Small intestine (tissue), 7 donors: Measurements from ENCODE around the gene RHOV. TPM values are rescaled to one million over a fixed set of nuclear protein-coding genes. Genes with fewer than 3 reads are reported as not detected.

ENCODE experiments used
- DNase-seq, 2 donors: peaks; one replicate each; pipeline versions ENCODE4 v3.0.0 to v3.0.0-alpha.2; 2013
- FAIRE-seq: peaks from 2 replicates; lab custom pipeline; 2012; peaks lifted over from hg19 to GRCh38; lab: Jason Lieb, UNC
- H3K27ac ChIP-seq, 3 donors: one replicate each; pipeline ENCODE4 v1.5.1; 2013; ENCODE audit warnings: low read length in 2 of 3, mild to moderate bottlenecking in 2 of 3, control low read depth in 1 of 3, inconsistent platforms in 1 of 3, low read depth in 1 of 3, moderate library complexity in 1 of 3
- H3K27me3 ChIP-seq, 3 donors: one replicate each; pipeline ENCODE4 v1.6.1; 2013; ENCODE audit warnings: low read length in 3 of 3, inconsistent platforms in 1 of 3; ENCODE audit not compliant: control insufficient read depth in 3 of 3, insufficient read depth in 3 of 3
- H3K36me3 ChIP-seq, 3 donors: one replicate each; pipeline ENCODE4 v1.6.1; 2013; ENCODE audit warnings: low read length in 3 of 3, inconsistent platforms in 1 of 3, low read depth in 1 of 3, mild to moderate bottlenecking in 1 of 3, moderate library complexity in 1 of 3; ENCODE audit not compliant: control insufficient read depth in 3 of 3, insufficient read depth in 2 of 3
- H3K4me1 ChIP-seq, 3 donors: one replicate each; pipeline ENCODE4 v1.6.1; 2013; ENCODE audit warnings: low read length in 2 of 3, inconsistent platforms in 1 of 3, low read depth in 1 of 3, mild to moderate bottlenecking in 1 of 3, moderate library complexity in 1 of 3; ENCODE audit not compliant: control insufficient read depth in 3 of 3, insufficient read depth in 2 of 3
- H3K4me3 ChIP-seq, 3 donors: one replicate each; pipeline ENCODE4 v1.5.1; 2013; ENCODE audit warnings: low read length in 3 of 3, control low read depth in 1 of 3, inconsistent platforms in 1 of 3, low read depth in 1 of 3, mild to moderate bottlenecking in 1 of 3, moderate library complexity in 1 of 3
- H3K9me3 ChIP-seq, 2 donors: one replicate each; pipeline ENCODE4 v1.6.1; 2013; ENCODE audit warnings: low read depth in 1 of 2, low read length in 1 of 2; ENCODE audit not compliant: control insufficient read depth in 2 of 2, insufficient read depth in 1 of 2
- WGBS, 3 donors: extraction: QIAGEN DNeasy Blood & Tissue Kit; methylation state at CpG; one replicate each; pipeline ENCODE4 v1.1.7; 2013; 5-methylcytosine and 5-hydroxymethylcytosine counted together
- polyA plus RNA-seq, 4 donors: library from polyadenylated mRNA; stranded (reverse) in 3 of 4; unstranded in 1 of 4; fragments of 200-250 nt in 3 of 4; fragments of 120-200 nt in 1 of 4; gene quantifications; one replicate each; pipeline versions ENCODE4 v1.2.1 to v1.2.3, GENCODE V29; 2013
- donor health status: healthy with polysubstance abuse.
- donor health status: control.
- donor health status: control.
- donor health status: Bipolar disorder and iron deficiency.
- donor health status: healthy.

The RHOV gene
- polyA plus RNA-seq, 4 donors = 0.67 to 1.9 (median 1.6) TPM

DNA sequence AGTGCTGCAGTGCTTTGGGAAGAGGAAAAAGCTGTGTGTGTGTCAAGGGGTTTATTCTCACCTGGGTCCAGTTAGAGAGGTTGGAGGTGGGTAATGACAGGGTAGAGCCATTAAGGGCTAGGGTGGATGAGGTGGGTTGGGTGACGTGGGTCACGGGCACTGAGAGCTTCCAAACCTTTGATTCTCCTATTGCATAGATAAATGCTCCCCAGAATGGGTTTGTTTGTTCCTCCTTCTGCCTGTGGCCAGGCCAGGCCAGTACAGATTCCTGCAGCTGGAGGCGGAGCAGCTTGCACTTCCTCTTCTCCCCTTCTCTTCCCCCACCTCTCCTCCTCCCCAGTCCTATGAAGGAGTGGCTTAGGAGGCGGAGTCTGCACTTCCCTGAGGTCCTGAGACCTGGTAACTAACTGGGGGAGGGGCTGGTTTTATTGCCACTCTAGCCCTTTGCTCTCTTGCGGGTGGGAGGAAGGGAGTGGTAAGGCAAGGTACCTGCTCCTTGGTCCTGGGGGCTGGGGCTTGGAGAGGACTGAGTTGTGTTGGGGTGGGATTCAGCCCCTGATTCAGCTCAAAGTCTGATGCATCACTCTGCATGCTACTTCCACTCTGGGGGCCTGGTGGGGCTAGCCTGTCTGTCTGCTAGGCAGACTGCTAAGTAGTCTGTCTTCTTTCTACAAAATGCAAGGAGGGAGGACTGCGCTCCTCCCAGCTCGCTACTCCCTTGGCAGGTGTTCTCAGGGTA lies 26.6 kb downstream of the RHOV start:
- H3K9me3 ChIP-seq = no peaks in the 10 kb centered on the region
- H3K27ac ChIP-seq = peak overlapping the region; percentile 93 to 95 (median 94)
- peaks cover 0 to 57% (median 4%) of the 10 kb centered on the region in 3 donors for H3K36me3 ChIP-seq
- DNase-seq (peak; percentile 97 to 100), FAIRE-seq (no peak)
- H3K4me3 ChIP-seq = peak overlapping the region in 2 of 3 donors; percentile 75 to 87
- H3K27me3 ChIP-seq = no peaks in the 10 kb centered on the region
- 8 to 44% (median 37%) methylated on average over 7 of the region's 7 CpGs for WGBS, 3 donors
- H3K4me1 ChIP-seq = peaks cover 0 to 46% (median 6%) of the 10 kb centered on the region in 3 donors

DNA sequence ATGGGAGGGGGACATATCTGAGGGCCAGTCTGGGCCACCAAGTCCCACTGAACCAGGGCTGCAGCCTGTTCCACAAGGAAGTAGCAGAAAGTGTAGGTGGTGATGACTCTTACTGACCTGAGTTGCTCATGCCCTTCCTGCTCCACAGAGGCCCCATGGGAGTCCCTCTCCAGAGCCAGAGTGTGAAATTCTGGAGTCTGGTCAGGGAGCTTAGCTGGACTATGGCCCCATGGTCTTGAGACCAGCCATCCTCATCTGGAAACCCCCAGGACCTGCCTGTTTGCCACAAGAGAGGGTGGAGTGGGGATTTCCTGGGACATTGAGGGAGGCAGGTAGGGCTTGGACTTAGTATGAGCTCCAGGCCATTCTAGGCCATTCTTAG lies 27.2 kb downstream of the RHOV start:
- Histone ChIP-seq H3K4me3 (peak overlapping the region in 2 of 3 donors; percentile 75 to 87), H3K36me3 (peaks cover 0 to 52% (median 4%) of the 10 kb centered on the region in 3 donors), H3K27ac (peak overlapping the region; percentile 93 to 95 (median 94)), H3K4me1 (peaks cover 0 to 40% (median 2%) of the 10 kb centered on the region in 3 donors), H3K9me3 (no peaks in the 10 kb centered on the region), H3K27me3 (no peaks in the 10 kb centered on the region)
- DNase-seq (peak; percentile 62 to 64), FAIRE-seq (no peak)

DNA sequence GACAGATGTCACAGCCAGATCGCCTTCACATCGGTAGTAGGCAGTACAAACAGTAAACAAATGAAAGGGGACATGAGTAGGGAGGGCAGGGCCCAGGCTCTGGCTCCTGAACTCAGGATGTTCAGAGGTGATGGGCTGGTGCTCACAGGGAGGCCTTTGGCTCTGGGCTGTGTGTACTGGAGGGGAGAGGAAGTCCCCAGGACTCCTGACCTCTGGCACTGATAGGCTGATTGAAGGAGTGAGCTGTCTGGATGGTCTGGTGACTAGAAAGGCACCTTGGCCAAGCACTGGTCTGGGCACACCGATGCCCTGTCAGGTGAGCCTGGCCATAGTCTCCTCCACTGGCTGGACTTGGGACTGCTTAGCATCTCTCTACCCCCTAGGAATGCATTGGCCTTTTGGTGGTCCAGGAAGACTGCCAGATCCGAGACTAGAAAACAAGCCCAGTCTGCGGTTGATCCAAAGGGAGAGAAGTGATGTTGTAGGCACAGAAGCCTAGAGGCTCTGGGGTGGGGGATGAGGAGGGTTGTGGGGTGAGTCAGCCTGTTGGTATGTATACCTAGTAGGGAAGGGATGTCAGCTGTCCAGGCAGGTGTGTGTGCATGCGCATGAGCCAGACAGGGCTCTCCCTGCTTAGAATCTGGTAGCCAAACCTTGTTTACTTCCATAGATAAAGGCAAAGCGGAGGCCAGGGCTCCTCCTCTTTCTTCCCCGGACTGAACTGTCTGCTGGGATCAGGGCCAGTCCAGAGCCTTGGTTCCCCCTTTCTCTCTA lies 28.3 kb downstream of the RHOV start:
- no peaks in the 10 kb centered on the region for H3K9me3 ChIP-seq
- peaks cover 0 to 41% (median 4%) of the 10 kb centered on the region in 3 donors for H3K36me3 ChIP-seq
- peak overlapping the region; percentile 94 to 98 (median 95) for H3K27ac ChIP-seq
- no peaks in the 10 kb centered on the region for H3K27me3 ChIP-seq
- peak overlapping the region in 2 of 3 donors; percentile 75 to 87 for H3K4me3 ChIP-seq
- no peak for FAIRE-seq
- peaks cover 0 to 32% (median 0%) of the 10 kb centered on the region in 3 donors for H3K4me1 ChIP-seq
- DNase-seq = peak; percentile 91 to 96
- WGBS, 3 donors = 18 to 68% (median 38%) methylated on average over 8 of the region's 8 CpGs

DNA sequence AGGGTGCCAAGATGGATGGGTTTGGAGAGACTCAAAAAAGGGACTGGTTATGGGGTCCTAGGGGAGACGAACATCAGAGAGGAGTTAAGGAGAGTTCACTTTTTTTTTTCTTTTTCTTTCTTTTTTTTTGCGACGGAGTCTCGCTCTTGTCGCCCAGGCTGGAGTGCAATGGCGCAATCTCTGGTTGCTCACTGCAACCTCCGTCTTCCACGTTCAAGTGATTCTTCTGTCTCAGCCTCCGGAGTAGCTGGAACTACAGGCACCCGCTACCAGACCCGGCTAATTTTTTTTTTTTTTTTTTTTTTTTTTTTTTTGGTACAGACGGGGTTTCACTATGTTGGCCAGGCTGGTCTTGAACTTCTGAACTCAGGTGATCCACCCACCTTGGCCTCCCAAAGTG lies 29.0 kb downstream of the RHOV start:
- H3K27me3 ChIP-seq = no peaks in the 10 kb centered on the region
- H3K4me1 ChIP-seq = peaks cover 0 to 27% (median 0%) of the 10 kb centered on the region in 3 donors
- peaks cover 0 to 36% (median 2%) of the 10 kb centered on the region in 3 donors for H3K36me3 ChIP-seq
- H3K27ac ChIP-seq = peak overlapping the region; percentile 94 to 98 (median 95)
- no peaks in the 10 kb centered on the region for H3K9me3 ChIP-seq
- H3K4me3 ChIP-seq = peak overlapping the region; percentile 64 to 87 (median 75)
- FAIRE-seq = no peak
- WGBS, 3 donors = 12 to 43% (median 25%) methylated on average over 11 to 12 of the region's 12 CpGs
- DNase-seq = no peak

DNA sequence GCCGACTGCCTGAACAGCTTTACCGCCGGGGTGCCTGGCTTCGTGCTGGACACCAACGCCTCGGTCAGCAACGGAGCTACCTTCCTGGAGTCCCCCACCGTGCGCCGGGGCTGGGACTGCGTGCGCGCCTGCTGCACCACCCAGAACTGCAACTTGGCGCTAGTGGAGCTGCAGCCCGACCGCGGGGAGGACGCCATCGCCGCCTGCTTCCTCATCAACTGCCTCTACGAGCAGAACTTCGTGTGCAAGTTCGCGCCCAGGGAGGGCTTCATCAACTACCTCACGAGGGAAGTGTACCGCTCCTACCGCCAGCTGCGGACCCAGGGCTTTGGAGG lies 29.4 kb downstream of the RHOV start:
- no peak for FAIRE-seq
- DNase-seq = peak in 1 of 2 donors; percentile 31
- peak overlapping the region; percentile 94 to 98 (median 95) for H3K27ac ChIP-seq
- 0 to 2% (median 2%) methylated on average over 28 of the region's 28 CpGs for WGBS, 3 donors
- no peaks in the 10 kb centered on the region for H3K9me3 ChIP-seq
- H3K27me3 ChIP-seq = no peaks in the 10 kb centered on the region
- peak overlapping the region; percentile 64 to 87 (median 75) for H3K4me3 ChIP-seq
- H3K36me3 ChIP-seq = peaks cover 0 to 36% (median 3%) of the 10 kb centered on the region in 3 donors
- peaks cover 0 to 26% (median 0%) of the 10 kb centered on the region in 3 donors for H3K4me1 ChIP-seq

DNA sequence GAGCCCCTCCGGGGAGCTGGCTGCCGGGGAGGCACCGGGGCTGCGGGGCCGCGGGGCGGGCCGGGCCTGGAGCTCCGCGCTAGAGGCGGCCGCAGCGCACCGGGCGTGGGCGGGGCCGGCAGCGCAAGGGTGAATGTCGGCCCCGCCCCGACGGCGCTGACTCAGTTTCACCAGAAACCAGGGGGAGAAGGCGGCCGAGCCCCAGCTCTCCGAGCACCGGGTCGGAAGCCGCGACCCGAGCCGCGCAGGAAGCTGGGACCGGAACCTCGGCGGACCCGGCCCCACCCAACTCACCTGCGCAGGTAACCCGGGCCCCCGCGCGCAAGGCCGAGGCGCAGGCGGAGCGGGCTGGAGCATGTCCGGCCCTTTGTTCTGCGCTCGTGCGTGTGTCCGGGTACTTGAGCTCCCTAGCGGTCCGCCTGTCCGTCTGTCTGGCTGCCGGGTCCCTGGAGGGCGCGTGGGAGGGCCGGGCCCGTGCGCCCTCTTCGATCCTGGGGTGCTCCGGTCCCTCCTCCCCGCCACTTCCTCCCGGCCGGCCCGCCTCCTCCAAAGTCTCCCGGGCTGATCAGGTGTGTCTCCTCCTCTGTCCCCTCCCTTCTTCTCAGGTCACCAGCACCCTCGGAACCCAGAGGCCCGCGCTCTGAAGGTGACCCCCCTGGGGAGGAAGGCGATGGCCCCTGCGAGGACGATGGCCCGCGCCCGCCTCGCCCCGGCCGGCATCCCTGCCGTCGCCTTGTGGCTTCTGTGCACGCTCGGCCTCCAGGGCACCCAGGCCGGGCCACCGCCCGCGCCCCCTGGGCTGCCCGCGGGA lies 29.9 kb downstream of the RHOV start, which contains the start of gene SPINT1:
Gene SPINT1 (plus strand): TSS at position 164 of the 811 bp plus-strand sequence. CDS start 507 bp downstream, at position 671.
- DNase-seq (peak; percentile 89 to 90), FAIRE-seq (no peak)
- H3K27ac ChIP-seq = peak within 1 kb of the TSS; percentile 94 to 98 (median 95)
- 0 to 1% (median 1%) methylated on average over 69 to 89 of the region's 89 CpGs for WGBS, 3 donors
- peak within 1 kb of the TSS; percentile 64 to 87 (median 75) for H3K4me3 ChIP-seq
- H3K4me1 ChIP-seq = peaks cover 0 to 22% (median 0%) of the 10 kb centered on the region in 3 donors
- H3K36me3 ChIP-seq = peaks cover 0 to 34% (median 3%) of the 10 kb centered on the region in 3 donors
- H3K9me3 ChIP-seq = no peaks in the 10 kb centered on the region
- no peaks in the 10 kb centered on the region for H3K27me3 ChIP-seq

DNA sequence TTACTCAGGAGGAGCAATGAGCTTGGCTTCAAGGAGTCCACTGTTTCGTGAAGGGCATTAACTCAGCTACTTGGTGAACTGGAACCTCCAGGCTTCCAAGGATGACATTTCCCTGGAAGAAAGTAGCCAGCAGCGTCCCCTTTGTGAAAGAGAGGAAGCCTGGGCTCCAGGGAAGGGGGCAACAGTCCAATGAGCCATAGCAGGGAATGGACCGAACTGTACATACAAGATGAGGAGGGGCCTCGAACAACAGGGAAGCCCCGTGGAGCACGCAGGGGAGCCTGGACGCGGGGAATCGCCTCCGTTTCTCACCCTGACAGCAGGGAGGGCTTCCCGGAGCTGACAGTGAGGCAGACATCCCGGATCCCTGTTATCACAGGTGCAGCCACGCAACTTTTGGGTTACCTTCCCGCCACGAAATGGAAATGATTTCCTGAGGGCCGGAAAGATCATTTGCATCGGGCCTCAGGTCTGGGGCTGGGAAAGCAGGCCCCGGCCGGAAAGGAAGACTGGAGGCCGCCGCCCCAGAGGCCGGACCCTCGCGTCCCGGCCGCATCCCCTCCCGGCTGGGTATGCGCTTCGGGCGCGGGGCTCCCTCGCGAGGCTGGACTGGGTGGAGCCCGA lies 30.7 kb downstream of the RHOV start:
- Histone ChIP-seq H3K36me3 (peaks cover 0 to 35% (median 3%) of the 10 kb centered on the region in 3 donors), H3K4me1 (peaks cover 0 to 20% (median 0%) of the 10 kb centered on the region in 3 donors), H3K4me3 (peak overlapping the region; percentile 64 to 87 (median 75)), H3K27me3 (no peaks in the 10 kb centered on the region), H3K9me3 (no peaks in the 10 kb centered on the region), H3K27ac (peak overlapping the region; percentile 33 to 98 (median 89))
- WGBS, 3 donors = 5 to 17% (median 16%) methylated on average over 34 of the region's 34 CpGs
- FAIRE-seq (no peak), DNase-seq (peak; percentile 31 to 62)
